HG03354 (cell line): ENCODE results near the gene HPS4.

Source experiments
- ATAC-seq: cut with Tn5 transposase; IDR thresholded peaks from one replicate; pipeline ENCODE4 v1.9.1; 2021; ENCODE audit warnings: mild to moderate bottlenecking; ENCODE audit not compliant: unreplicated experiment, poor library complexity, severe bottlenecking

HPS4 gene

DNA sequence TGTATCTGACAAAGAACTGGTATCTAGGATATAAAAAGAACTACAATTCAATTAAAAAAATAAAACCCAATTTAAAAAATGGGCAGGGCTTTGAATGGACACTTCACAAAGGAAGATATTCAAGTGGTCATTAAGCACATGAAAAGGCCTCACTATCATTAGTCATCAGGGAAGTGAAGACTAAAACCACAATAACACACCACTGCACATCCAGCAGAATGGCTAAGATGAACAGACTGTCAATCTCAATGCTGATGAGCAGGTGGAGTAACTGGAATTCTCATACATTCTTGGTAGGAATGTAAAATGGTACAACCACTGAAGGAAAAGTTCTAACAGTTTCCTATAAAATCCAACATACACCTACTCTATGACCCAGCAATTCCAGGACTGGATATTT lies 8.9 kb downstream of the HPS4 start:
- no peak for ATAC-seq

GRCh38 chr22:26471522-26471921 lies 12.1 kb downstream of the HPS4 start:
- ATAC-seq = no peak

DNA sequence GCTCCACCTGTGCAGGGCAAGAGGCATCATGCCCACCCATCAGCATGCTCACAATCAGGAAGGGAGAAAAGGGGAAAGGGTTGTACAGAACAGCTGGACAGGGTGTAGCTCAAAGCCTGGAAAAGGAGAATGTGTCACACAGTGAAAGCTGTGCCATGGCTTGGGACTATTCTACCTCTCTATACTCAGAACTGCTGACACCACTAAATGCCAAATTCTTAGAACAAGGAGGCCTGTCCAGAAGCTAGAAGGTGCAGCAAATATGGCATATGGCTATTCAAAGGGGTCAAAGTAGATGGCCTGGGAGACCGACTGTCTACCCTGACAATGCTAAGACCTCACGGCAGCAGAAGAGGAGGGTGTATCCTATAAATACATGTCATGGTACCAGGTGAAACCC lies 12.8 kb downstream of the HPS4 start:
- no peak for ATAC-seq

- ATAC-seq = no peak
Measured at GRCh38 chr22:26466196-26466595, 17.4 kb downstream of the HPS4 start.

GRCh38 chr22:26464312-26464711 lies 19.3 kb downstream of the HPS4 start:
- no peak for ATAC-seq

DNA sequence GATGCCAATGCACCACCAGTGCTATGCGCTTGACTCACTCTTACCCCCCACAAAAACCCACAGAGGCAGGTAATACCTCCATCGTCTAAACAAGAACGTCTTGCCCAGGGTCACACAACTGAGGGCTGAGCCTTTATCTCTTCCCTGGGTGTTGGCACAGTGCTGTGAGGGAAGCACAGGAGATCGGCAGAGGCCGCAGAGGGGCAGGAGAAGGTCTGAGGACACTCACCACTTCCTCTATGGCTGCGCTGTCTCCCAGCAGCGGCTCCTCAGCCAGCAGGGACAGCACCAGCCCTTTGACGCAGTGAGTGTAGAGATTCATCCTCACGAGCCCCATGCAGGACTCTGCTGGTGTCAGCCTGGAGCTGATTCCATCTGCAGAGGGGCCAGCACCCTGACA lies 19.9 kb downstream of the HPS4 start:
- ATAC-seq = no peak

DNA sequence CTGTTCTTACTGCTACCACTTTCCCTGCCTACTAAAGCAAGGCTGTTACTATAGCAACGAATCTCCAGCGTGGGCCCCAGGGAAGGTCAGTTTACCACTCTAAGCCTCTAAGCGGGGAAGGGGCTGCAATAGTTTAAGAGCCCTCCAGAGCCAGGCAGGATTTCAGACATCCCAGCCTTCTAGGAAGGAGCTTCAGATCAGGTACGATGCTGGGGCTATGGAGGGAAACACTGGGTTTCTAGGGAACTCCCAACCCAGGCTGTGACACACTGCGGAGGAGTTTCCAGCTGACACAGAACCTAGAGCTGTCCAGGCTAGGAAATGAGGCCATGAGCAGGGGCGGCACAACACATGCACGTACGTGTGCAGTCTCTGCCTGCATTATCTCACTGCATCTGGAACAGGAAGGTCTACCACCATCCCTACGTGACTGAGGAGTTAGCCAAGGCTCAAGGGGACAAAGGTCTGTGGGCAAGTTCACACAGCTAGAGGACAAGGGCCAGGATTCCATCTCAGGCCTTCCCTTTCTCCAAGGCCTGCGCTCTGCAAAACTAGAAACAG lies 20.4 kb downstream of the HPS4 start:
- ATAC-seq = no peak

GRCh38 chr22:26462641-26463040 lies 20.9 kb downstream of the HPS4 start:
- ATAC-seq = no peak

- no peak for ATAC-seq
Measured at GRCh38 chr22:26462051-26462450, 21.5 kb downstream of the HPS4 start.

- no peak for ATAC-seq
Measured at GRCh38 chr22:26461188-26461810, 22.3 kb downstream of the HPS4 start.

DNA sequence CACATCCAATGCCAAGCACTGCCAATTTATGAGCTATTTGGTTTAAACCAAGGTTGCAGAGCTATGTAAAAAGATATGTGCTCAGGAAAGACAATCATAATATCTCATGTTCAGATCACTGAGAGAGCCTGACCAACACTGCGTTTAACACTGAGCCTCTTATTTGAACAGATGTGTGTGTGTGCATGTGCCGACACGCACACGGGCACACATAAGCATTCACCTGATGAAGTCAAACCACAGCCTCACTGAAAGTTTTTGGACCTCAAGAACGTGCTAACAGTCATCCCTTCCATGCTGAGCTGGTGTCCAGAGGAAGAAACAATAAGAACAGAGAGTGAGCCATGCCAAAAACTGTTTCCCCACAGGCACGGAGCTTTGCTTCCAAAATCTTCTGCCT lies 23.4 kb downstream of the HPS4 start:
- ATAC-seq = no peak

DNA sequence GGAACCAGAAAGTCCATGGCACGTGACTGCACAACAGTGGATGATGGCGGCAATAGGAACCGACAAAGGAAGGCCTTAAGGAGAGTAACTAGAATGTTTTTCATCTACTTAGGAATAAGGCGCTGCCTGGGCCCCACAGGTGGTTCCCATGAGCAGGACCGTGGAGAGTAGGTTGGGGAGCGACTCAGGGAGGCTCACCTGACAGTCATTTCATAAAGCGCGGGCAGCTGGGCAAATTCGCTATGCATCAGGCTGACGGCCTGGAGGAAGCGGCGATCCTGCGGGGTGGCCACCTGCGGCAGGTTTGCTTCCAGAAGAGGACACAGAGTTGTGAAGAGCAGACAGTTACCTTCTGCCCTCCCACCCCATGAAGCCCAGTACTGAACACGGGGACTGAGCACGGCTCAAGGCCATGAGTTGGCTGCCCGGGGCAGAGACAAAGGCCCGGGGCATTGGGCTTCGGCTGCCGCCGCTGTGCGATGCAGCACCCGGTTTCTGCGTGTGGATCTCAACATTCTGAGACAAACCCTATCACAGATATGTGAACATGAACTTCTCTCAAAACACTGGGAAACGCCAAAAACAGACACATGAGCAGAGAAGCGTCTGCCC lies 25.8 kb downstream of the HPS4 start:
- ATAC-seq = no peak

DNA sequence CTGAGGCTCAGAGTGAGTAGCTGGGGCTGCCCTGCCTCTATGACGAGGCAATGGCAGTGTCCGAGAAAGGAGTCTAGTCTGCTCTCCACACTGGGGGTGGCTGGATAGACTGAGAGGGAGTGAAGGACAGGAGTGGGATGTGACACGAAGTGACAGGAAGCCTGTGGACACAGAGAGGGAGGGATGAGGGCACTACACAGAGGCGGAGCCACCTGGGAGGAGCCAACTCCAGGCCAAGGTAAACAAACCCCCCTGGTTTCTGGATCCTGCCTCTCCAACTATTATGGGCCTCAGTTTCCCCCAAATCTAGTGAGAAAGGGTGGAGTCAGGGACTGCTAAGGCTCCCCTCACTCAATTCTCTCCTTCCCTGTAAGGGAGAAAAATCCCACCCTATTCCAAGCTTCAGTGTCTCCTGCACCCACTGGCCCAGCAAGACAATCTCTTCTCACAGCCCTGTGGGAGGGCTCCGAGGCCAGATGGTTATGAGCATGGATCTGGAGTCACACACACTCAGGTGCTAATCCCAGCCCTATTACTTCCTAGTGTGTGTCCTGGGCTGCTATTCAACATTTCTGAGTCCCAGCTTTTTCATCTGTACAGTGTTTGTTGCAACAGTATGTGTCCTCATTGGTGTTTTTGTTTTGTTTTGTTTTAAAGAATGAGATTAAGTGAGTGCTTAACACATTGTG lies 29.6 kb downstream of the HPS4 start:
- ATAC-seq = no peak

DNA sequence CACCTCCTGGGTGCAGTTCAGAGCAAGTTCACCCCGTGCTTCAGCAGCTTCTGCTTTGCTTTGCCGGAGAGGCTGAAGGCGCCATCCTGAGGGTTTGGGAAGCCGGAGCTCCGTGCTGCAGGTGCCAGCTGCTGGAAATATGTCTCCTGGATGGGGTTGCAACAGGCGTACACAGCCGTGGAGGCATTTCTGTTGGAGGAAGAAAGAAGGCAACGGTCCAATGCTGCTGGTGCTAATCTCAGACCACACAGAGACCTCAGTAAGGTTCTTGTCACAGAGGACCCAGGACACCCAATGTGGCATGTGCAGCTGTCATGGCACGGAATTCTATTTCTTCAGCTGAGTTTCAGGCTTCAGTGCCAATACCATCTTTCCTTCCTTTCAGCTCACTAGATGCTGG lies 30.4 kb downstream of the HPS4 start:
- ATAC-seq = no peak

DNA sequence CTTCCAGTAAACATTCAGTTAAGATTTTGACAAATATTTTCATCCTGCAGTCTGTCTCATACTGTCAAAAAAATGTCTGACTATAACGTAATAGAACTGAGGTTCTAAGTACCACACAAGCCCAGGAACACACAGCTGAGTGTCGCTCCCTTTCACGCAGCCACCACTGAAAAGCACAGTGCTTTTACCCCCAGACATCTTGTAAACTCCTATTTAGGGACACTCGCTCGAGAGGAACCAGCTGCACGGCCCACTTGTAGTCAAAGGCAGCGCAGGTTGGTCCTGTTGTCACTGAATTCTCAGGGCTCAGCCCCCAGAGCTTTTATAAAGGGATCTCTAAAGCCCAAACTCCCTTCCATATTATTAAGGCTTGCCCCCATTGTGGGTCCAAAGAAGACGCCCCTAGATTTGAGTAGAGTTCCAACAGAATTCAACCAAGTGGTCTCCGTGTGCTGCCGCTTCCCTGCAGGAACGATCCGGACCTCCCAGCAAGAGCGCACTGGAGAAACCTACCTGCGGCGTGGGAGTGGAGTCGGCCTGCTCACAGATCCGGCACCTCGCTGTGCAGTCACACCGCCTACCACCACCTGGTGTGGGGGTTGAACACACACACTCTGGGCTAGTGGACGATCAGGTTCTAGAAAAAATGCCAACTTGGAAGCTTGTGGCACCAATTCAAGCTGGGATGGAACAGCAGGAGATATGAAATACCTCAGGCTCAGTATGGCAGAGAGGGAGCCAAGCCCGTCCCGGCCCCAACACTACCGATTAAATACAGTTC lies 31.2 kb downstream of the HPS4 start:
- no peak for ATAC-seq

GRCh38 chr22:26450453-26451185 lies 33.0 kb downstream of the HPS4 start:
- ATAC-seq = no peak

DNA sequence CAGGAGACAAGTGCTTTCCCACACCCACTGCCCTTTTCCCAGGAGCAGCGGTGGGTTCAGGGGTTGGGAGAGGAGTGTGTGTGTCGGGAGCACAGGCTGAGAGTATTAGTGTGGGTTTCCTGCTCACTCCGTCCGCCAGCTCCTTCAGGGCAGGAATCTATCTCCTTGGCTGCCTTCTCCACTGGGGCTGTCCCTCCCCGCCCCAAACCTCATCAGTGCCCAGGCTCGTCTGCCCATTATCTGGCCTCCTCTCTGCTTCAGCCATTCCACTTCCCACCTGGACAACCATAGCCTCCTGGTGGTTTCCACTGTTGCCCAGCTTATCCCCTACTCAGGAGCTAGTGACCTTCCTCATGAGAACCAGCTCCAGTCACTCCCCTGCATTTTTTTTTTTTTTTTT lies 34.6 kb downstream of the HPS4 start:
- ATAC-seq = no peak

DNA sequence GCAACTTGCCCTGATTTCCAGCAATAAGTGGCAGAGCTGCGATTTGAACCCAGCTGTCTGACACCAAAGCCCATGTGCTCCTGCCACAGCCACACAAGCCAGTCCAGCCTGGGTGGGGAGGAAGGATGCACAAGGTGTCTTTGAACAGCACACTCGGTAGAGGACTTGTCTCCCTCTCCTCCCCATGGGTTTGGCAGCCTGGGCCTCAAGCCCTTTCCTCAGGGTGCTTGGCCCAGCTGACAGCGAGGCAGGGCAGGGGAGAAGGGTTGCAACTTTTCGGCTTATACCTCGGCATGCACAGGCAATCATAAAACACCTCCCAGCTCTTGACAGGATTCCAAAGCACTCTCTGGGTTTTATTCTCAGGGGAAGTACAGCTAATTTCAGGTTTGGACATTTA lies 35.2 kb downstream of the HPS4 start:
- ATAC-seq = no peak

GRCh38 chr22:26447584-26448329 lies 35.8 kb downstream of the HPS4 start:
- no peak for ATAC-seq
